GM18511 (cell line): Measurements from ENCODE around the gene HOMEZ.
A peak's percentile ranks its signal among the peaks of the same experiment; 100 is the strongest.
"Not testable (repeated sequence)": the region's sequence is repeated elsewhere in the genome, so short reads cannot be mapped to it uniquely, and the experiment has no call there.

ENCODE experiments used
- ATAC-seq: cut with Tn5 transposase; IDR thresholded peaks from one replicate; pipeline ENCODE4 v1.9.1; 2021; ENCODE audit warnings: mild to moderate bottlenecking, moderate library complexity; ENCODE audit not compliant: unreplicated experiment

Gene HOMEZ, protein sequence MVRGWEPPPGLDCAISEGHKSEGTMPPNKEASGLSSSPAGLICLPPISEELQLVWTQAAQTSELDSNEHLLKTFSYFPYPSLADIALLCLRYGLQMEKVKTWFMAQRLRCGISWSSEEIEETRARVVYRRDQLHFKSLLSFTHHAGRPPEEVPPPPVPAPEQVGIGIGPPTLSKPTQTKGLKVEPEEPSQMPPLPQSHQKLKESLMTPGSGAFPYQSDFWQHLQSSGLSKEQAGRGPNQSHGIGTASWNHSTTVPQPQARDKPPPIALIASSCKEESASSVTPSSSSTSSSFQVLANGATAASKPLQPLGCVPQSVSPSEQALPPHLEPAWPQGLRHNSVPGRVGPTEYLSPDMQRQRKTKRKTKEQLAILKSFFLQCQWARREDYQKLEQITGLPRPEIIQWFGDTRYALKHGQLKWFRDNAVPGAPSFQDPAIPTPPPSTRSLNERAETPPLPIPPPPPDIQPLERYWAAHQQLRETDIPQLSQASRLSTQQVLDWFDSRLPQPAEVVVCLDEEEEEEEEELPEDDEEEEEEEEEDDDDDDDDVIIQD

DNA sequence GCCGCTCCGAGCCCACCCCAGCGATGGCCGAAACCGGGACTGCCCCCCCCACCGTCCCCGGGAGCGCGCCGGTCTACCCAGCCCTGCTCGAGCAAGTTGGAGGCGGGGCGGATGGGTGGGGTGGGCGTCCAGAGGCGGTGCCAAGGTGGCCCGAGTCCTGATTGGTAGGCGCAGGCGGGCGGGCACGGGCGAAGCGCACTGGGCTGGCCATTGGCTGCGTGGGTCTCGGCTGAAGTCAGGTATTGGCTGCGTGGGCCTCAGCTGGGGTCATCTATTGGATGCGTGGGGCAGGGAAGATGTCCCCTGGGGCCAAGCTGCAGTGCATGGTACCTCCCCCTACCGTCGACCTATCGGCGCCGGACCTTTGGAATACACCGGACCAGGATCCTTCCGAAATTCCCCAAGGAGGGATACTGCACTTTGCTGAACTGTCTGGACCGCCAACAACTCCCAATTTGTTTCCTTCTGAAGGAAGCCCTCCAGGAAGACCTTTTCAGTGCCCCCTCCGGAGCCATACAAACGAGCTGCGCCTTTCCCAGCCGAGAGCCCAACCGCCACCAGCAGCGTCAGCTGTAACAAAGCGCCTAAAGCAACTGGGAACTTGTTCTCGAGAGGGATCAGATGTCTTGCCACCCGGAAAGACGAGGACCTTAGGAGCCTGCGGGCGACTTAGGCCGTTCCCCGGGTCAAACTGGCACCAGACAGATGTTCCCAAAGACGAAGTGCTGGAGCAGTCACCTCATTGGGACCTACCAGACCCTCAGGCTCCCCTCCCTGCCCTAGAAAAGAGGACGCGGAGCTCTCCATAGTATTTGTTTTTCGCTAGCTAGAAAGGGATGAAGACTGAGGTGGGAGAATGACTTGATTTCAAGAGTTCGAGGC lies at the start of gene HOMEZ:
Gene HOMEZ (minus strand): TSS at position 113 of the 882 bp plus-strand sequence. CDS start 180 bp downstream, outside the sequence.
- peak; percentile 98 for ATAC-seq

DNA sequence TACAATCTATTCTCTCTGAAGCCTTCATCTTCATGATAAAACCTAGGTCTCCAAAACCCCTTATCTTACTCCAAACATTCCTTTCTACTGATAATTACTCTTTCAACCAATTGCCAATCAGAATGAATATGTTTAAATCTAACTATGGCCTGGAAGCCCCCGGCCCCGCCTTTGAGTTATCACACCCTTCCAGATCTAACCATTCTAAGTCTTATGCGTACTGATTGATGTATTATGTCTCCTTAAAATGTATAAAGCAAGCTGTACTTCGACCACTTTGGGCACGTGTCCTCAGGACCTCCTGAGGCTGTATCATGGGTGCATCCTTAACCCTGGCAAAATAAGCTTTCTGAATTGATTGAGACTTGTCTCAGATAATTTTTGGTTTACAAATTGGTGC lies 49.7 kb upstream of the HOMEZ start:
- ATAC-seq: no peak

DNA sequence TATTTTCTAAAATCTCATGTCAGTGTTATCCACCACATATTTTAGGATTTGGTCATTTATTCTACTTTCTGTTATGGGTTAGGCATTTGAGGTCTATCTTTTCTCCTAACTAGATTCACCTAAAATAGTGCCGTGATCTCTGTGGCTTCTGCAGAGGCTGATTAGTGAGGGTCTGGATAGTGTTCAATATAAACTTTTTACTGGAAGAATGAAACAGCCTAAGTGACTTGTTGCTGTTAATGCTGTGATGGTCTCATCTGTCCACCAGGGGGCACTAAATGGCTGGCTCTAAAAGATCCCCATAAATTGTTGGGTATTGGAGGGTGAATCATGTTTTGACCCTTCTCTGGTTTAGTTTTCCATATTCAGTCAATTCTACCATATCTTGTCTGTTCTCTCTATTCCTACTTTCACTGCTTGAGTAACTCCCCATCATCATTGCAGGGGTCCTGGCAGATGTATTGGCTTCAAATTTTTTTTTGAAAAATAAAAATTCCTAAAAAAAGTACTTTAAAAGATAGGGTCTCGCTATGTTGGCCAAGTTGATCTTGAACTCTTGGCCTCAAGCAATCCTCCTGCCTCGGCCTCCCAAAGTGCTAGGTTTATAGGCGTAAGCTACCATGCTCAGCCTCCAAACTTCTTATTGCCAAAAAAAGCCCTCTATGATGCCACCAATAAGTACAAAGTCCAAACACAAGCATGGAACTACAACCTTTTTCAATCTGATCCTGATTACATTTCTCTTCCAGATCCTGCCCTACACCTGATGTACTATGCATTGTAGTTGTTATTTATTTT lies 42.2 kb upstream of the HOMEZ start:
- no peak for ATAC-seq

DNA sequence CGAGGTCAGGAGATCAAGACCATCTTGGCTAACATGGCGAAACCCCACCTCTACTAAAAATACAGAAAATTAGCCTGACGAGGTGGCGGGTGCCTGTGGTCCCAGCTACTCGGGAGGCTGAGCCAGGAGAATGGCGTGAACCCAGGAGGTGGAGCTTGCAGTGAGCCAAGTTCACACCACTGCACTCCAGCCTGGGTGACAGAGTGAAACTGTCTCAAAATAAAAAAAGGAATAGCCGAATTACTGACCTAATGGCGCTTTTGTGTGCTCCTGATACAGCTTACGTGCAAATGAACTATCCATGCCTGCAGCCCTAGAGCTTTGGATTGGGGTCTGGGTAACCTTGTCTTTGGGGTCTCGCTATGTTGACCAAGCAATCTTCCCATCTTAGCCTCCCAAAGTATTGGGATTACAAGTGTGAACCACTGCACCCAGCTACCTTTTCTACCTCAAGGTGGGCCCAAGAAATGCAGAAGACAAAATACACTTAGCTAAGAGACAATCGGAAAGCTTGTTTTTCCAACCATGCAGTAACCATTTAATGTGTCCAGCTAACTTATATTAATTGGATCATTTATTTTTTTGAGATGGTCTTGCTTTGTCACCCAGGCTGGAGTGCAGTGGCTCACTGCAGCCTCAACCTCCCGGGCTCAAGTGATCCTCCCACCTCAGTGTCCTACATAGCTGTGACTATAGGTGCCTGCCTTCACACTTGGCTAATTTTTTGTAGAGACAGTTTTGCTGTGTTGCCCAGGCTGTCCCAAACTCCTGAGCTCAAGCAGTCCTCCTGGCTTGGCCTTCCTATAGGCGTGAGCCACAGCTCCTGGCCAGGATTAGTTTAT lies 40.8 kb upstream of the HOMEZ start:
- no peak for ATAC-seq

DNA sequence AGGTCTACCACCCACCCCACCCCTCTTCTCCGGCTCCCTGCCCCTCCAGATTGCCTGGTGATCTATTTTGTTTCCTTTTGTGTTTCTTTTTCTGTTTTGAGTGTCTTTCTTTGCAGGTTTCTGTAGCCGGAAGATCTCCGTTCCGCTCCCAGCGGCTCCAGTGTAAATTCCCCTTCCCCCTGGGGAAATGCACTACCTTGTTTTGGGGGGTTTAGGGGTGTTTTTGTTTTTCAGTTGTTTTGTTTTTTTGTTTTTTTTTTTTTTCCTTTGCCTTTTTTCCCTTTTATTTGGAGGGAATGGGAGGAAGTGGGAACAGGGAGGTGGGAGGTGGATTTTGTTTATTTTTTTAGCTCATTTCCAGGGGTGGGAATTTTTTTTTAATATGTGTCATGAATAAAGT lies 39.8 kb upstream of the HOMEZ start:
- ATAC-seq: not testable (repeated sequence)

DNA sequence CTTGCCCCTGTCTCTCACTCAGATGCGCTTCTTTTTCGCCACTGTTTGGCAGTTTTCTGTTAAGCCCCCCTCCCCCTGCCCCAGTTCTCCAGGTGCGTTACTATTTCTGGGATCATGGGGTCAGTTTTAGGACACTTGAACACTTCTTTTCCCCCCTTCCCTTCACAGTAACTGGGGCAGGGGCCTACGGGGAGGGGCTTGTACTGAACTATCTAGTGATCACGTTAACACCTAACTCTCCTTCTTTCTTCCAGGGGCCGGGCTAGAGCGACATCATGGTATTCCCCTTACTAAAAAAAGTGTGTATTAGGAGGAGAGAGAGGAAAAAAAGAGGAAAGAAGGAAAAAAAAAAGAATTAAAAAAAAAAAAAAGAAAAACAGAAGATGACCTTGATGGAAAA lies 39.1 kb upstream of the HOMEZ start:
- ATAC-seq: no peak

DNA sequence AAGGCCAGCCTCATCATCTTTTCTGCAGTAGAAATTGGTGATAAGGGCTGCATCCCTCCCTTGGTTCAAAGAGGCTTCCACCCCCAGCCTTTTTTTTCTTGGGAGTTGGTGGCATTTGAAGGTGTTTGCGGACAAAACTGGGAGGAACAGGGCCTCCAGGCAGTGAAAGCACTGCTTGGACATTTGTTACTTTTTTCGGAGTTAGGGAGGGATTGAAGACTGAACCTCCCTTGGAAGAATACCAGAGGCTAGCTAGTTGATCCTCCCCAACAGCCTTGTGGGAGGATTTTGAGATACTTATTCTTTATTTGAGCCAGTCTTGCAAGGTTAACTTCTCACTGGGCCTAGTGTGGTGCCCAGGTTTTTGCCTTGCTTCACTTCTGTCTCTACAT lies 38.5 kb upstream of the HOMEZ start:
- ATAC-seq: no peak

DNA sequence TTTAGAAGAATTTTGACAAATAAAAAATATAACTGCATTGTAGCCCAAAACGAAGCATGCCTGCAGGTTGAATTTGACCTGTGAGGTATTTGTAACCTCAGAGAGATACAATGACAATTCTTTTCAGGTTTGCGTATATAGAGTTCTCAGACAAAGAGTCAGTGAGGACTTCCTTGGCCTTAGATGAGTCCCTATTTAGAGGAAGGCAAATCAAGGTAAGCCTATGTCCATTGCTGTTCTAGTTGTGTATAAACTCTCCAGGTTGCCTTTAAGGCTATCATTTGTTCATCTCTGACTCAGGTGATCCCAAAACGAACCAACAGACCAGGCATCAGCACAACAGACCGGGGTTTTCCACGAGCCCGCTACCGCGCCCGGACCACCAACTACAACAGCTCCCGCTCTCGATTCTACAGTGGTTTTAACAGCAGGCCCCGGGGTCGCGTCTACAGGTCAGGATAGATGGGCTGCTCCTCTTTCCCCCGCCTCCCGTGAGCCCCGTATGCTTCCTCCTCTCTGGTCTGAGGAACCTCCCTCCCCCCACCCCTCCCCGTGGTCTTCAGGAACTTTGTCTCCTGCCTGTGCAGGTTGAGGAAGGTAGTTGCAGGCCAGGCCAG lies 38.0 kb upstream of the HOMEZ start:
- ATAC-seq: no peak

DNA sequence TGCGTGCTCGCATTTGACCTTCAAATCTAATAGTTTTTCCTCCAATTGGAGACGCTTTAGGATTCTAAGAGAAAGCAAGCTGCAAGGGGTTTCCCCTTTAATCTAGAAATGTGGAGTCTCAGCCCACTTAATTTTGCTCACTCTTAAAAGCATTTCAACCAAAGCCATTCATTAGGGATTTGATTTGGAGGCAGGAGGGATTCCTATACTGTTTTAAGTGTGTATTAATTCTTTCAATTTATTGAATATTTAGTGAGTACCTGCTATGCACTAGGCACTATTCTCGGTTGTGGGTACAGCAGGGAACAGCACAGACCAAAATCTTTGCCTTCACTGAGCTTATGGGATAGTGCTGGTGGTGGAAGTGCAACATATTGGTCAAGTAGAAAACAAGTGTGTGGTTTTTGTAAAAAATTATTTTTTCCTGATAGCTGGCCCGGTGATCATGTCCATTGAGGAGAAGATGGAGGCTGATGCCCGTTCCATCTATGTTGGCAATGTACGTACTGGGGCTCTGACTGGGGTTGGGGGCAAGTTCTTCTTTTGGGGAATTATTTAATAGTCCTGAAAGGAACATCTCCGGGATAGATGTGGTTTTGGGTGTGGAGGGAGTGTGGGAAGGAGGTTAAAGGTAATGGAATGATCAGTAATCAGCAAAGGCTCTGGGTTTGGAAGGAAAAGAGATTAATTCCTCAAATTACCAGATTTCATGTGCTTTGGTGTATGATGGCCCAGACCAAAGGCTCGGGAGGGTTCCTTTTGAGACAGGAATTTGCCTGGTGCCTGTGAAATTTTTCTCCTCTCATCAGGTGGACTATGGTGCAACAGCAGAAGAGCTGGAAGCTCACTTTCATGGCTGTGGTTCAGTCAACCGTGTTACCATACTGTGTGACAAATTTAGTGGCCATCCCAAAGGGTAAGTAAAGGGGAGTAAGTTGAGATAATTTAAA lies 36.9 kb upstream of the HOMEZ start:
- ATAC-seq: no peak

DNA sequence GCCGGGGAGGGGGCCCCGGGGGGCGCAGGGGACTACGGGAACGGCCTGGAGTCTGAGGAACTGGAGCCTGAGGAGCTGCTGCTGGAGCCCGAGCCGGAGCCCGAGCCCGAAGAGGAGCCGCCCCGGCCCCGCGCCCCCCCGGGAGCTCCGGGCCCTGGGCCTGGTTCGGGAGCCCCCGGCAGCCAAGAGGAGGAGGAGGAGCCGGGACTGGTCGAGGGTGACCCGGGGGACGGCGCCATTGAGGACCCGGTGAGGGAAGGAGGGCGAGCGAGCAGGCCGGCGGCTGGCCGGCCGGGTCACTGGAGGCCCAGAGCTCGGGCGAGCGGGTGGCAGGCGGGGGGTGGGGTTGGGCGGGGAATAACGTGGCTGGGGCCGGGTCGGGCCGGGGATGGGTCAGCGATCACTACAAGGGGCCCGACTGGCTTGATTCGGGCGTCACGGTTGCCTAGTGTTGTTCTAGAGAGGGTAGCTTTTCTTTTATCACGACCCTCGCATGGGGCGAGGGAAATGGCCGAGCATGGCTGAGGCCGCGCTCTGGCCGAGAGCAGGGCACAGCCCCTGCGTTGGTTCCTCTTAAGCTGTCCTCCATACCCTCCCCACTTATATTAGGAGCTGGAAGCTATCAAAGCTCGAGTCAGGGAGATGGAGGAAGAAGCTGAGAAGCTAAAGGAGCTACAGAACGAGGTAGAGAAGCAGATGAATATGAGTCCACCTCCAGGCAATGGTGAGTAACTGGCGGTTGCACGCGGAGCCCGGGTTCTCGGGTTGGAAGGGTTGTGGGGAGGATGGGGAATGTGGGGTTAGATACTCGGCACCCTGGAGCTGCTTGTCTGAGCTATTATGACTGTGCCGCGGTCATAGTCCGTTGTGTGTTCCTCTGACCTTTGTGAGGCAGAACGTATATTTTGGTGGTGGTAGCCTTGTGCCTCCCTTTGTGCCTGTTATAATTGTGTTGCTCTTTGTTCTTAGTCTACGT lies 35.9 kb upstream of the HOMEZ start:
- peak; percentile 23 for ATAC-seq

DNA sequence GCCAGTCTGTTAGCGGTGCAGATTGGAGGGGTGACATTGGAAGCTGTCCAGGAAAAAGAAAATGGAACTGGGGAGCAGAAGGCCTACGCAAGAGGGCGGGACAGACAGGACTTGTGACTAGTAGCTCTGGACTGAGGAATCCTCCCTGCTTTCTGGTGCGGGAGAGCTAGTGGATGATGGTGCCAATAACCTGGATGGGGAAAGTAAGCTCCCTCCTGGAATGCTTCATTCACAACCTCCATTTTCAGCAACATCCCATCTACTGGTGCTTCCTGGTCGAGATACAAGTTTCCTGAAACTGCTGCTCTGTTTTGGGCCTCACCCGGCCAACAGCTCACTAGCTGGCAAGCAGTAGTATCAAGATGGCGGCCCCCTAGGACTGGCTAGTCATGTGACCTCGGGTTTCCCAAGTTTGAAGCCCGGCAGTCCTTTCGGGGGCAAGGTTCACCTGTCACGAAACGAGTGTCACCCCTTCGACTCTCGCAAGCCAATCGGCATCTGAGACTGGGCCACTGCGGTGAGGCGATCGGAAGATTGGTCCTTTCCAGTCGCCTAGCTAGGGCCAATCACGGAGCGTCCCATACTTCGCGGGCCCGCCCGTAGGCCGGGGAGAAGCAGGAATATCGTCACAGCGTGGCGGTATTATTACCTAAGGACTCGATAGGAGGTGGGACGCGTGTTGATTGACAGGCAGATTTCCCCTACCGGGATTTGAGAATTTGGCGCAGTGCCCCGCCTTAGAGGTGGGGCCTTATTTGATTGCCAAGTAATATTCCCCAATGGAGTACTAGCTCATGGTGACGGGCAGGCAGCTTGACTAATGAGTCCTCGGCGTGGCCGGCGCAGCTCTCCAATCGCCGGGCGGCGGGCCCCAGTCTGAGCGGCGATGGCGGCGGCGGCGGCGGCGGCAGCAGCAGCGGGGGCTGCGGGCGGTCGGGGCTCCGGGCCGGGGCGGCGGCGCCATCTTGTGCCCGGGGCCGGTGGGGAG lies 34.9 kb upstream of the HOMEZ start, which contains the start of gene PABPN1:
Gene PABPN1 (plus strand): TSS at position 874 of the 988 bp plus-strand sequence. CDS start 13 bp downstream, at position 887.
- ATAC-seq: peak; percentile 88

DNA sequence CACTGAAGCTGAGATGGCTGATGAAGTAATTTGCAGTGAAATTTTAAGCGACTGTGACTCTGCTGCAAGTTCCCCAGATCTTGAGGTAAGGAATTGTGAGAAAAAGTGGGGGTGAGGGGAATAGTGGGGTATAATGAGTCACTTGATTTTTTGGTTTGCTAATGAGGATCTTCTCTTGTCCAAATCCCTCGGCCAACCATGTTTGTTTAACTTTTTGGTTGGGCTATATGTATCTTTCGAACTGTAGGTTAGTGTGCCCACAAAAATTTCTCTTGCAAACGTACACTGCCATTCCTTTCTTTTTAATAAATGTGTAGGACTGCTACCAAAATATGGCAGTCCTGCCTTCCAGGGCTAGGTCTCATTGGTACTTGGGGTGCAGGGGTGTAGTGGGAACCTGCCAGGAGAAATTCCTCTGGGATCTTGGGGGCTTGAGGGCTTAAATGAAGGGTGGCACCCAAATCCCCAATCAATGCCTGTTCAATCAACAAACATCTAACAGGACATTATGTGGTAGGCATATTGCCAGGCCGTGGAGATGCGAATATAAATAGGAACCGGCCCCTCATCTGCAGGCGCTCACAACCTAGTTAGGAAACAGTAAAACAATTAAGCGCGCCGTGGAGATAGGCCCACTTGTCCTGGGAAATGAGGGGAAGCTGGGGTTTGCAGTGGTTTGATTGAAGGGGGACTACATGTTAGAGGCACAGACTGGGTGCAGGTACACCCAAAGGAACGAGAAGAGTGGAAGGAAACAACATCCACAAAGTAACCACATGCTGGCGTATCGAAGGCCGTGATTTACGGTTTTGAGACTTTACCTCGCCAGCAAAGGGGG lies 34.0 kb upstream of the HOMEZ start:
- ATAC-seq: no peak

DNA sequence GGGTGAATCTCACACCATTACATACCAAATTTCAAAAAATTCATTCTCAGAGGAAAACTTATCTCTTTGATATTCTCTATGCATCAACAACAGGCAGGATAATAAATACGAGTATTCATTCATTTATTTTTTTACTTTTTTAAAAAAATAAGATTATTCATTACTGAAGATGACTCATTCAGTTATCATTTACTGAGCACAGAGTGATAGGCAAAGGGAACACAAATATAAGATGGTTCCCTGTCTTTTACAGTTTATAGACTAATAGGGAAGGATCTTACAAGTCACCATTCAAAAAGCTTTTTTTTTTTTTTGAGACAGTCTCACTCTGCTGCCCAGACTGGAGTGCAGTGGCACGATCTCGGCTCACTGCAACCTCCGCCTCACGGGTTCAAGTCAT lies 30.4 kb upstream of the HOMEZ start:
- no peak for ATAC-seq

DNA sequence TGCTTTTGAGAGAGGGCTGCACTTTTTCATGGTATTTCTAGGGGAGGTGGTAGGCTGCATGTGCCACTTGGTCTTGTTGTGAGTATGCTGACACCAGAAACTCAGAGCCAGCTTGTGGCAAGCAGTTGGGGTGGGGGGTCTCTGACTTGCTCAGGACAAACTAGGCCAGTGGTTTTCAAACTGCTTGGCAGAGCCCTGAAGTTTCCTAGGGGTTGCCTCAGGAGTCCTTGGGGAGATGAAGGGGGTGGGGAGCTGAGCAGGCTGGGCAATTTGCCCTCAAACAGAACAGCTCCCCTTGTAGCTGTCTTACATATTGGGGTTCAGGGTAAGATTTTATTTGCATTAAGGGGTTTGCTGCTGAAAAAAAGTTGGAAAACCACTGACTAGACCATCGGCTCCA lies 24.6 kb upstream of the HOMEZ start:
- no peak for ATAC-seq
